Panc1 (cell line): Measurements from ENCODE around the gene TFEB.

Source experiments
- POLR2AphosphoS5 ChIP-seq: IDR thresholded peaks from 2 replicates; pipeline ENCODE4 v1.6.1; 2012; ENCODE audit warnings: mild to moderate bottlenecking, low read depth, low read length, moderate library complexity
- TF ChIP-seq, protein P1 (sequence below): fragments of 450-650 bp; IDR thresholded peaks from 2 replicates; pipeline ENCODE4 v1.5.1; 2017; ENCODE audit warnings: mild to moderate bottlenecking
- TF ChIP-seq, protein P2 (sequence below), 2 experiments: IDR thresholded peaks; 2 replicates each; pipeline ENCODE4 v1.6.1; 2011 to 2012; ENCODE audit warnings: low read depth in 2 of 2, control low read depth in 1 of 2, low read length in 1 of 2, mild to moderate bottlenecking in 1 of 2, moderate library complexity in 1 of 2; ENCODE audit not compliant: insufficient read depth in 1 of 2

DNA sequence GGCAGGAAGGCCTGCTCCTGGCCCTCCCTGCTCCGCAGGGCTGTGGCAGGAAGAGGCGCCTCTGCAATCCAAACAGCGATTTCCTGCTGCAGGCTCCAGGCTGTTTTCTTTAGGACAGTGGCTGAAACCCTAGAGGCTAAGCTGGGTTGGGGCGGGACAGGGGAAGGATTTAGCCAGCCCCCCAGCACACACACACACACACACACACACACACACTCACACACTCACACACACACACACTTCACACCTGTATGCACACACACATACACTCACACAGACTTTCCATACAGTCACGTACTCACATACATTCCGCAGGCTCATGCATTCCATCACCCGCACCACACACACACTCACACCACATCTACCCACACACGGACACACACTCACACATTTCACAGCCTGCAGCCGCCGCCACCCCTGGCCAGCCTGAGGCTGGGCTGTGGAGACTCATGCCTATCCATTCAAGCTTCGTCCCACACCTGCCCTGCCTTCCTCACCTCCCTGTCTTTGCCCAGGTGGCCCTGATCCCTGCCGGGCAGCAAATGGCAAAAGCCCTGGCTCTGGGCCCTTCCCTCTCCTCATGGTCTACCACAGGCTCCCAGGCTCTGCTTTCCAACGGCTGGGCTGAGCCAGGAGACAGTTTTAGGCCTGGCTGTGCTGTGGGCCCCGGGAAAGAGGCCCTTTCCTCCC is 79.3 kb downstream of the TFEB start:
- TF ChIP-seq, protein P1, sequence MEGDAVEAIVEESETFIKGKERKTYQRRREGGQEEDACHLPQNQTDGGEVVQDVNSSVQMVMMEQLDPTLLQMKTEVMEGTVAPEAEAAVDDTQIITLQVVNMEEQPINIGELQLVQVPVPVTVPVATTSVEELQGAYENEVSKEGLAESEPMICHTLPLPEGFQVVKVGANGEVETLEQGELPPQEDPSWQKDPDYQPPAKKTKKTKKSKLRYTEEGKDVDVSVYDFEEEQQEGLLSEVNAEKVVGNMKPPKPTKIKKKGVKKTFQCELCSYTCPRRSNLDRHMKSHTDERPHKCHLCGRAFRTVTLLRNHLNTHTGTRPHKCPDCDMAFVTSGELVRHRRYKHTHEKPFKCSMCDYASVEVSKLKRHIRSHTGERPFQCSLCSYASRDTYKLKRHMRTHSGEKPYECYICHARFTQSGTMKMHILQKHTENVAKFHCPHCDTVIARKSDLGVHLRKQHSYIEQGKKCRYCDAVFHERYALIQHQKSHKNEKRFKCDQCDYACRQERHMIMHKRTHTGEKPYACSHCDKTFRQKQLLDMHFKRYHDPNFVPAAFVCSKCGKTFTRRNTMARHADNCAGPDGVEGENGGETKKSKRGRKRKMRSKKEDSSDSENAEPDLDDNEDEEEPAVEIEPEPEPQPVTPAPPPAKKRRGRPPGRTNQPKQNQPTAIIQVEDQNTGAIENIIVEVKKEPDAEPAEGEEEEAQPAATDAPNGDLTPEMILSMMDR: no peak
- TF ChIP-seq POLR2AphosphoS5: no peak
- TF ChIP-seq, protein P2, sequence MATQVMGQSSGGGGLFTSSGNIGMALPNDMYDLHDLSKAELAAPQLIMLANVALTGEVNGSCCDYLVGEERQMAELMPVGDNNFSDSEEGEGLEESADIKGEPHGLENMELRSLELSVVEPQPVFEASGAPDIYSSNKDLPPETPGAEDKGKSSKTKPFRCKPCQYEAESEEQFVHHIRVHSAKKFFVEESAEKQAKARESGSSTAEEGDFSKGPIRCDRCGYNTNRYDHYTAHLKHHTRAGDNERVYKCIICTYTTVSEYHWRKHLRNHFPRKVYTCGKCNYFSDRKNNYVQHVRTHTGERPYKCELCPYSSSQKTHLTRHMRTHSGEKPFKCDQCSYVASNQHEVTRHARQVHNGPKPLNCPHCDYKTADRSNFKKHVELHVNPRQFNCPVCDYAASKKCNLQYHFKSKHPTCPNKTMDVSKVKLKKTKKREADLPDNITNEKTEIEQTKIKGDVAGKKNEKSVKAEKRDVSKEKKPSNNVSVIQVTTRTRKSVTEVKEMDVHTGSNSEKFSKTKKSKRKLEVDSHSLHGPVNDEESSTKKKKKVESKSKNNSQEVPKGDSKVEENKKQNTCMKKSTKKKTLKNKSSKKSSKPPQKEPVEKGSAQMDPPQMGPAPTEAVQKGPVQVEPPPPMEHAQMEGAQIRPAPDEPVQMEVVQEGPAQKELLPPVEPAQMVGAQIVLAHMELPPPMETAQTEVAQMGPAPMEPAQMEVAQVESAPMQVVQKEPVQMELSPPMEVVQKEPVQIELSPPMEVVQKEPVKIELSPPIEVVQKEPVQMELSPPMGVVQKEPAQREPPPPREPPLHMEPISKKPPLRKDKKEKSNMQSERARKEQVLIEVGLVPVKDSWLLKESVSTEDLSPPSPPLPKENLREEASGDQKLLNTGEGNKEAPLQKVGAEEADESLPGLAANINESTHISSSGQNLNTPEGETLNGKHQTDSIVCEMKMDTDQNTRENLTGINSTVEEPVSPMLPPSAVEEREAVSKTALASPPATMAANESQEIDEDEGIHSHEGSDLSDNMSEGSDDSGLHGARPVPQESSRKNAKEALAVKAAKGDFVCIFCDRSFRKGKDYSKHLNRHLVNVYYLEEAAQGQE (IDR thresholded peaks at IDR 0.05; ENCODE audit: insufficient read depth in 1 of 2, low read depth in 2 of 2, low read length in 1 of 2): no peak
